GM19328 (cell line): ENCODE data around the gene MEX3D.
"Not testable (repeated sequence)": the region's sequence is repeated elsewhere in the genome, so short reads cannot be mapped to it uniquely, and the experiment has no call there.

Source experiments
- ATAC-seq: cut with Tn5 transposase; IDR thresholded peaks from one replicate; pipeline ENCODE4 v1.9.1; 2021; ENCODE audit warnings: mild to moderate bottlenecking, moderate library complexity; ENCODE audit not compliant: unreplicated experiment

MEX3D gene

DNA sequence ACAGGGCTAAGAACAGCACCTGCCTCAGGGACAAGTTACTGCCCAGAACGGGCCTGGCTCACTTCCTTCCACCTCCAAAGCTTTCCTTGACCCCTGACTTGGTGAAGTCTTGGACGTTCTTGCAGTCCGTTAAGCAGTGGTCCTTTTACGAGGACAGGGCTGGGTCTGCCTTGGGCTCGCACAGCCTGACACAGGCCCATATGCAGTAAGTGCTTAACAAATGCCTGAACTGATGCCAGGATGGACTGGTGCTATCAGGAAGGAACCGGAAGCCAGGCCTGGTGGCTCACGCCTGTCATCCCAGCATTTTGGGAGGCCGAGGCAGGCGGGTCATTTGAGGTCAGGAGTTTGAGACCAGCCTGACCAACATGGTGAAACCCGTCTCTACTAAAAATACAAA, 46.1 kb downstream of the MEX3D start:
- ATAC-seq = no peak

DNA sequence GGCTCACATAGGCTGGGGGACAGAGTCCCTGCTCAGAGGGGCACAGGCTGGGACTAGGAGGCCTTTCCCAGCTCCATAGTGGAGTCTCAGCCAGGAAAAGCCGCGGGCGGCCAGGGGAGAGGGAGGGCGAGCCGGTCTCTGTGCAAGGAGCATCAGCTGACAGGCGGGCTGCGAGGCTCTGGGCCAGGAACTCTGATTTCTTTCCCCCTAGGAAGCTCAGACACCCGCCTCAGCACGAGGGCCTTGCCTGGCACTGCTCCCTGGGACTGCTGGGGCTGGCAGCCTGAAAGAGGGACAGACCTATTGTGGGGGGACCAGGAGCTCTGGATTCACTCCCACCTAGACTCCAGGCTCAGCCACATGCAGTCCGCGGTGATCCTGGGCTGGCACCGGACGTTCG, 46.5 kb downstream of the MEX3D start:
- no peak for ATAC-seq

DNA sequence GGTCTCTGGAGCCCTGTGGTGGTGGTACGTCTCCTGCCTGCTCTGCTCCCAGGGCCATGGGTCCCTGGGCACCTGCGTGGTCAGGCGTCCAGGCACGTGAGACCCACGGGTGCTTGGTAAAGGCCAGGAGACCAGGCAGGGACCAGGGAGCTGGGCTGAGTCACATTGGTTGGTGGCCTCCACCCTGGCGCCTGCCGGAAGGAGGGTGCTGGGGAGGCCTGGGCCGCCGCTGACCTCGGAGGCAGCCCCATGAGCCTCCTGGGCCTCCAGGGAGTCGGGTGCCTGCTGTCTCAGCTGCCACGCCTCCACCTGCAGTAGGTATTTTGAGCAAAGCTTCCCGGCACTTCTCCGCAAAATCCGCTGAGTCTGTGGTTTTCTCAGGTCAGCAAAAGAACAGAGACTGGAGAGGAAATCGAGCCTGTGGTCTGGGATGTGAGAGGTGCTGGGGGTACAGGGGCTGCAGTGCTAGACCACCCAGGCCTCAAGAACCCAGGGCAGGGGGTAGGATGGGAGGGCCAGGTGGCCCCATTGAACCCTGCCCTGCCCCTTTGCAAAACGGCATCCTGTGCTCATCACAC, 47.8 kb downstream of the MEX3D start:
- no peak for ATAC-seq

DNA sequence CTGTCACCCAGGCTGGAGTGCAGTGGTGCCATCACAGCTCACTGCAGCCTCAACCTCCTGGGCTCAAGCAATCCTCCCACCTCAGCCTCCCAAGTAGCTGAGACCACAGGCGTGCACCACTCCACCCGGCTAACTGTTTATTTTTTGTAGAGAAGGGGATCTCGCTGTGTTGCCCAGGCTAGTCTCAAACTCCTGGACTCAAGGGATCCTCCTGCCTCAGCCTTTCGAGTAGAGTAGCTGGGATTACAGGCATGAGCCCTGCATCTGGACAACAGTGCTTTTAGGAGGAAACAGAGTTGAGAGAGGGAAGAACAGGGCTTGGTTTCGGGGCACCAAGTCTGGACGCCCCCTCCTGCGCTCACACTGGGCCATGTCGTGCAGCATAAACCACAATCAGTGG, 48.3 kb downstream of the MEX3D start:
- ATAC-seq = not testable (repeated sequence)

DNA sequence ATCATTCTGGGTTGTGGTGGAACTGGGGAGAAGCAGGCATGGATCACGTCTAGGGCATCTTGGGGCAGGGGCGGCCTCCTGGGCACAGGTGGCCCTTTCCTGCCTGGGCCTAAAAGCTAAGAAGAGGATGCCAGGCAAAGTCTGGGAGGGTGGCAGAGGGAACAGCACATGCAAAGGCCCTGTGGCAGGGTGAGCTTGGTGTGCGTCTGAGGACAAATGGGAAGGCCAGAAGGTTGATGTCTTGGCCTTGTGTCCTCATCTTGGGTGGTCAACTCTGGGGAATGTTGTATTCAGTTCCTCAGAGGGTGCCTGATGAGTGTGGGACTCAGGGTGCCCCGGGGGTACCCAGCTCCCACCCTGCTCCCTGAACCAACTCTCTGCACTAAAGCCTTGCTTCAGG, 49.7 kb downstream of the MEX3D start:
- ATAC-seq = no peak

DNA sequence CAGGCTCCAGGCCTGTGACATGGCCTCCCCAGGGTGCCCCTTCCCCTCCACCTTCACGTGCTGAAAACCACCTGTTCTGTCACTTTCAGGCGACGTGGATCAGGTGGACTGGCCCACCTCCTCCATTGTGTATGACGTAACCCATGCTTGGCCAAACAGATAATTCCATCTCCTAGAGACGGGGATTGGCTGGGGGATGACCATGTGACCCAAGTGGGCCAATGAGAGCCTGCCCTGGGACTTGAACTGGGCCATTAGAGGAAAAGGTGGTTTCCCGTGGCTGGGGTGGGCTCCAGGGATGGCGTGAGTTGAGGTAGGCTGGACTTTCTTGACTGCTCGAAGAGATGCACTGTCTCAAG, 51.8 kb downstream of the MEX3D start:
- no peak for ATAC-seq

DNA sequence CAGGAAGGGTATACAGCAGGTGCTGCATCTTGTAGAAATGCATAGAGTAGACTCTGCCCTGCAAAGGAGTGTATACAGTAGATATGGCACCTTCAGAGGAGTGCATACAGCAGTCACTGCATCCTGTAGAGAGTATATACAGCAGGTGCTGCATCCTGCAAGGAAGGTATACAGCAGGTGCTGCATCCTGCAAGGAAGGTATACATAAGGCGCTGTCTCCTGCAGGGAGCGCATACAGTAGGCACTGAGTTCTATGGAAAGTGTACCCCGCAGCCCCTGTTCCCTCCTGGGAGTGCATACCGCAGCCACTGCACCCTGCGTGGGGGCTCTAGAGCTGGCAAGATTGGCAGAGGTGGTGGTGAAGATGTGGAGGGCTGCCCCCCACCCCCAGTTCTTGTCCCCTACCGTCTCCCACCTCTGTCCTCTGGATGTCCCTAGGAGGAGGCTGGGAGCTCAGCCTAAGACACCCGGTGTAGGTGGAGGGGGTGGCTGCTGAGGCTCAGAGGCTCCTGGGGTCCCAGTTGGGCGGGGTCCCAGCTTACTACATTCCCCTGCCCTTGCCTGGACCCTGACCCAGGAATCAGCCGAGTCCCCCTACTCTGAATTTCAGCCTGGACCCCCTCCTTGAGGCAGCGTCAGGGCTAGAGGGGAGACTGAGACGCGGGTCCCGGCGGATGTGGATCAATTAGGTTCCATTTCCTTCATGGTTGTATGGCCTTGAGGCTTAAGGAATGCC, 53.0 kb downstream of the MEX3D start:
- no peak for ATAC-seq

DNA sequence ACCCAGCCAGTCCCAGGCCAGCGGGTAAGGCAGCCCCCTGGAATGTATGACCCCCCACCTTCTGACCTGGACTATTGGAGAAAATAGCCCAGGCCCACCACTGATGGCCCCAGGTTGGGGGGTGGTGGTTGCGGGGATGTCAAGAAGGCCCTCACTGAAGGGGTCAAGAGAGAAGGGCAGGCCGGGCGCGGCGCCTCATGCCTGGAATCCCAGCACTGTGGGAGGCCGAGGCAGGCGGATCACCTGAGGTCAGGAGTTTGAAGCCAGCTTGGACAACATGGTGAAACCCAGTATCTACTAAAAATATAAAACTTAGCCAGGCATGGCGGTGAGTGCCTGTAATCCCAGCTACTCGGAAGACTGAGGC, 53.8 kb downstream of the MEX3D start:
- no peak for ATAC-seq

DNA sequence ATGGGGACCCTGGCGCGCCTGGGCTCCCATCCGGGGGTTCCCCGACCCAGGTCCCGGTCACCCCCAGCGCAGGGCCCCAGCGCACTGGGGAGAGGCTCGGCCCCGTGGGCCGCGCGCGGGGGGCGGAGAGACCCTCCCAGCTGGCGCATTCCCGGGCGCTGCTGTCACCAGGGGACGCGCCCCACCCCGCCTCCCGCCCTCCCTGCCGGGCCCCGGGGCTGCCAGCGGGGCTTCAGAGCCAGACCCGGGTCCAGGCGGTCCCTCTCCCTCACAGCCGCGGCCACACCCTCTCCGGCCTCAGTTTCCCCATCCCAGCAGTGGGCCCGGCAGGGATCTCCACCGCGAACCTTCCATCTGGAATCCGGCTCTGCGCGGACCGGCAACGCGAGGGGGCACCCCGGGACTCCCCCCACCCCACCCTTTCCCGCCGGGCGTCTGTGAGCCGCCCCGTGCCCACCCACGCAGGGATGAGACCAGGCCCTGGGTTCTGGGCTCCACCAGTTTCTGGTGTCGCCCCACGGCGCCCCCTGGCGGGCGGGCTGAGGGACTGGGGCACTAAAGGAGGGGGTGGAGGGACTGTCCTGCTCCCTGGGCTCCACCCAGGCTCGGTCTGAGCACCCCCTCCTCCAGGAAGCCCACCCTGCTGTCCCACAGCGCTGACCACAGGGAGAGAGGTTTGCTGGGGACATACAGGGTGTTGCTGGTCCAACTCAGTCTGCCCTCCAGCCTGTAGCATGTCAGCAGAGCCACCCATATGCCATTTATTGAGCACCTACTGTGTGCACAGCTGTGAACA, 54.4 kb downstream of the MEX3D start:
- ATAC-seq = no peak

DNA sequence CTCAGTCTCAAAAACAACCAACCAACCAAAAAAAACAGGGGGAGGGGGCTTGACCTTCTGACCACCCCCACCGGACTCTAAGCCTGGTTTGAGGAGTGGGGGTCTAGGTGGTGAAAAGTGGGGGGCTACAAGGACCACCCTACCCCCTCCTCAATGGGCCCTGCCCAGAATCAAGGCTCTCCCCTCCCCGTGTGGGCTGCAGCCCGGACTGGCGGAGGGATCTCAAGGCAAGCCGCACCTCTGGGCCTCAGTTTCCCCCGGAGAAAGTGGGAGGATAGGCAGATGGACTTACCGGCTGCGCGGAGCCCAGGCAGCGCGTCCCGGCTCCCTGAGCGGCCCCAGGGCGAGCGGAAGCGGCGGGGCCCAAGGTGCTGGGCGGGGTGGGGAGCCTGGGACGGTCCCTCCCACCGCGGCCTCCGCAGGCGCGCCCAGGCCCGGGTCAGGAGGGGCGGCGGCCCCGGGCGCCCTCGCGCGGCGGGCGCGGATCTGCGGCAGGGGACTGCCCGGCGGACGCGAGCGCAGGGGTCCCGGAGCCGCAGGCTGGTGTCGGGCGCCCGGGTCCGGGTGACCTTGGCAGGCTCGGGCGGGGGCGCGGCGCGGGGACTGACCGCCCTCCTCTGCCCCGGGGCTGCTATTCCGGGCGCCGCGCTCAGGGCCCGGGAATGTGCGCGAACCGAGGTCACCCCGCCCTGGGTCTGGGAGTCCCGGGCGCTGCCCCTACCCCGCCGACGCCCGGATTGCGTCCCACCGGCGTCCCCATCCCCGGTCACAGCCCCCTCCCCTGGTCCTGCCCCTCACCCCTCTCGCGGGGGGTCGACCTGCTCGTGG, 55.2 kb downstream of the MEX3D start, which contains the start of gene ADAMTSL5:
Gene ADAMTSL5, minus strand, starts transcription at position 349 of the 828 bp plus-strand sequence. CDS start 2,076 bp downstream, outside the sequence.
- no peak for ATAC-seq

DNA sequence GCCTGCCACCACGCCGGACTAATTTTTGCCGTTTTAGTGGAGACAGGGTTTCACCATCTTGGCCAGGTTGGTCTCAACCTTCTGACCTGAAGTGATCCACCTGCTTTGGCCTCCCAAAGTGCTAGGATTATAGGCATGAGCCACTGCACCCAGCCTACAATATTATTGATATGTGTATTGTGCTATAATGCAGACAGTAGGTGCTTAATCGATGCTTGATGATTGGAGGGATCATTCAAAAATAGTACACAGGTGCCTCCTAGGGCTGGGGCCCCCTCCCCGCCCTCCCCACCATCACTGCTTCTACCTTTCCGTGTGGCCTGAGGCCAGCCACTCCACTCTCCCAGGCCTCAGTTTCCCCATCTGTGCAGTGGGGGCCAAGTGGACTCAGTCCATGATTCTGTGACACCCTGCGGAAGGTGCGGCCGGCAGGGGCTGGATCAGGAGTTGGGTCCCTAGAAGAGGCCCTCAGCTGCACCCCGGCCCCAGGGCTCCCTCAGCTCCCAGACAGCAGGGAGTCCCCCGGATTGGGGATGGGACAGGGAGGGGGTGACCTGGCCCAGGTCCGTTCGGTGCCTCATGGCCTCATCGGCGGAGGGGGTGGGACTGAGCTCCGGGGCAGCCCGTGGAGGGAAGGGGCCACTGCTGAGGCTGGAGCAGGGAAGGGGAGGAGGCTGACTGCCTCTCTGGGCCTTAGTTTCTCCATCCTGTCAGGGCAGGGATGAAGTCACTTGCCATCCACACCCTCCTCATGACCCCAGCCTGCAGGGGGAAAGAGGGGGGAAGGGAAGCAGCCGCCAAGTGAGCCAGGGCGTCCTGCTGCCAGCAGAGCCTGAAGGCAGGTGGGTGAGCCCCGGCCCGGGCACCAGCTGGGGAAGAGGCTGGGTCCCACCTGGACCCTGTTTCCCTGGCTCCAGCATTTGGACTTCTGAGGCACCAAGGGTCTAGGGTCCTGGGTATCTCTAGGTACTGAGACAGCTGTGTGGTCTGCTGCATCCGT, 56.5 kb downstream of the MEX3D start:
- no peak for ATAC-seq

DNA sequence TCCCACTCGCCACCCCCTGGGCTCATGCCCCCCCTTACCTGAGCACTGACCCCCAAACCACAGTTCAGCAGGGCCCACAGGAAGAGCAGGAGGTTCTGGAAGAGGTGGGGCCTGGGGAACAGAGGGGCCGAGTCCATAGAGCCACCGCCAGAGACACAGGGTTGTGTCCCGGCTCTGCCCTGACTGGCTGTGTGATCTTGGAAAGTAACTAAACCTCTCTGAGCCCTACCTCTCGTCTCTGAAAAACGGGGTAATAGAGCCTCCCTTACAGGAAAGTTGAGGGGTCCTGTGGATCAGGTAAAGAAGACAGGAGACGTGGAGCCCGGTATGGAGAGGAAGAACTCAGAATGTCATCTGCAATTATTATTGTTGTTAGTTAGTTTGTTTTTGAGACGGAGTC, 57.3 kb downstream of the MEX3D start:
- no peak for ATAC-seq

DNA sequence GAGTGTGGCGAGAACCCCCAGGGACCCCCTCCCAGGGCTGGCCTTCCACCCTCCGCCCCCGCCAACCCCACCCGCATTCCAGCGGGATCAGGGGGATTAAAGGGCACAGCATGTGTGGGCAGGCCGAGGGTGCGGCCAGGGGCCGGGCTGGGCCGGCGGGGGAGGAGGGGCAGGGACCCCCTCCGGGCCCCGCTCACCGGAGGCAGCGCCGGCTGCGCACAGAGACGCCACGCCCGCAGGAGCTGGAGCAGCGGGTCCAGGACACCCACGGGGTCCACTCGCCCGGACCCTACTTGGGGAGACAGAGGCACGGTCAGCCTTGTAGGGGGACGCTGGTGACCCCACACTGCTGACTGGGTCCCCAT, 57.7 kb downstream of the MEX3D start:
- ATAC-seq = no peak

DNA sequence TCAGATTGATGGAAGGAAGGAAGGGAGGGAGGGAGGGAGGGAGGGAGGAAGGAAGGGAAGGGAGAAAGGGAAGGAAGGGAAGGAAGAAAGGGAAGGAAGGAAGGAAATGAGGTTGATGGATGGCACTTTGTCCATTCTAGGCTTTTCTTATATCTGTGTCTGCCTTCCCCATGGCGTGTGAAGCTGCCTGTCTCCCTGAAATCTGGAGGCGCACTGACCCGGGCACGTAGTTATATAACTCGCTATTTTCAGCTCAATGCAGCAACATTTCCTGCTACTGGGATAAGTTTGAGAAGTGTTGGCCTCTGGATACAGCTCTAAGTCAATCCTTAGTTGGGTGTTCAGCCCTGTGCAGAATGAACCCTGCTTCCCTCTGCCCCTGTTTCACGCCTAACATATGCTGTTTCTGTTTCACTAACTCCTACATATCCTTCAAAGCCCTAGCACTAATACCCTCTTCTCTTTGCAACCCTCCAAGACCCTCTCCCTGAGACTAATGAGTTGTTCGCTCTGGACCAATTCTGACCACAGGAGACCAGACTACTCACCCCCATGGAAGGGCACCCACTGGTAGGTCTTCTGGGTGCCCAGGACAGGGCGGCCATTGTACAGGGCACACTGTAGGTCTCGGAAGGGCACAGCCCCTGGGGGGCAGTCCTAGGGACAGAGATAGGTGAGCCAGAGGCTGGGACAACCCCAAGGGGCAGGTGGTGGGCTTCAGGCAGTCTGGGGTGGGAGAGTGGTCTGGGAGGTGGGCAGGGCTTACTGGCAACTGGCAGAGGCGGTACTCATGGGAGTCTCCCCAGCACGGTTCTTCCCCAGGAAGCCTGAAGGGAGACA, 58.3 kb downstream of the MEX3D start:
- no peak for ATAC-seq

DNA sequence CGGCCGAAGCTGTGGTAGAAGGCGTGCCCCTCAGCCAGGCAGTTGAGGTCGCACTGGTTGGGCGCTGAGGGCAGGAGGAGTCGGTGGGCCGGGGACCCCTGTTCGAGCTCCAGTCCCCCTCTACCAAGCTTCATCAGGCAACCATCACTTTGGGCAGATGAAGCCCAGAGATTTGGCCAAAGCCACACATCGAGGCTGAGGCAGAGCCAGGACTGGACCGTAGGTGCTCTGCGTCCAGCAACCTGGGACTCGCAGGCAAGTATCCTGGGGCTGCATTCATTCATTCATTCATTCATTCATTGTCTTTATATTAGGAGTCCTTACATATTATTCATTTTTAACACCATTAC, 59.6 kb downstream of the MEX3D start:
- ATAC-seq = no peak

DNA sequence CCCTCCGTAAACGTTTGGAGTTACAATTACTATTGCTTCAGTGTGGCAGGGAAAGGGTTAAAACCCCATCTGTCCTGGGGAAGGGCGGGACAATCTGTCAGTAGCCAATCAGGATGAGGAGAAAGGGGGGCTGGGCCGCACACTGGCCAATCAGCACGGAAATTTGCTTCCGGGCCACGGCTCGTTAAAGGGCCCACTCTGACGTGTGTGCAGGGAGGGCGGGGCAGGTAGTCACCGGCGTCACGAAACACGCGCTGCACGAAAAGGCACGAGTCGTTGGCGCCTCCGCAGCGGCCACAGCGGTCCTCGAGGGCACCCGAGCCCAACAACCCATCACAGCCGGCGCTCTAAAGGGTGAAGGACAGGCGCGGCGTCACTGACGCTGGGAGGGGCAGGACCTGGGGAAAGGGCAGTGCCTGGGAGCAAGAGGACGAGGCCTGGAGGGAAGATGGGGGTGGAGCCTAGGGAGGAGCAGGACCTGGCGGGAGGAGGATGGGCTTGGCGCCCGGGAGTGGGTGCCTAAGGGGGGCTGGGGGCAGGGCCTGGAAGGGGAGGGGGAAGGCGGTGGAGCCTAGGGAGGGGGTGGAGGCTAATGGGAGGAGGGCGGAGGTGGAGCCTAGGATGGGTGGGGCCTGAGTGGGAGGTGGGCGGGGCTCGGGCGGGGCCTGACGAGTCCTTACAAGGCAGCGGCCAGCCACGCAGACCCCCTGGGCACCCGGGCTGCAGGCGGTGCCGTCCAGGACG, 60.2 kb downstream of the MEX3D start:
- ATAC-seq = no peak

DNA sequence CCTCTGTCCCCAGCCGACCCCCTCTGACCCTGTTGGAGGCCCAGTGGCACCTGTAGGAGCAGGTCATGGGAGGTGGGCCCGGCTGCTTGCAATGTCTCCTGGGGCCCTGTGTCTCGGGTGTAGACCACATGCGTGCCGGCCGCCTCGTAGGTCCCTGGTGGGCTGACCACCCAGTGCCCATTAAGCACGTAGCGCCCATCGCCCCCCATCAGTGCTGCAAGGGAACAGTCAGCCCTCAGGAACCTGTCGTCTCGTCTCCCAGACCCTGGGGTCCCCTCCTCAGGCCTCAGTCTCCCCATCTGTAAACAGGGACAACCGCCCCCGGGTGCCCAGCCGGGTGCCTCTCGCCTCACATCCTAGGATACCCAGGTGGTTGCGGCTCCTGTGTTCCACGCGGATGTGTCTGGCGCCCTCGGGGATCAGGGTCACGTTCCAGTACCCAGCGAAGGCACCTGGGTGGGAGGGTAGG, 60.9 kb downstream of the MEX3D start:
- ATAC-seq = no peak
